K562 (cell line): ENCODE results near the gene LRRC3C. TPM values are rescaled to one million over a fixed set of nuclear protein-coding genes. Genes with fewer than 3 reads are reported as not detected.

Experiments used
- ATAC-seq: fragments of 200-7000 bp; cut with Tn5 transposase; 3 replicates; pipeline ENCODE4 v1.9.1; 2020; ENCODE audit warnings: moderate library complexity
- BruUV-seq: library from RNA; stranded (reverse); fragments of 400-500 nt; replicated peaks from 2 replicates; lab custom pipeline; 2021; lab: Mats Ljungman, UMichigan
- CTCF ChIA-PET: fragments of 300-600 bp; formaldehyde crosslinking; extraction: SDS; loops from one replicate; lab custom pipeline; 2021; ENCODE audit warnings: low intra/inter-chr PET ratio; lab: Yijun Ruan, JAX
- POLR2A ChIA-PET: fragments of 300-600, 350-650 bp; sonication (Branson Sonifier 250); formaldehyde crosslinking; extraction: SDS; loops from one replicate; lab custom pipeline; 2021; ENCODE audit warnings: antibody characterized with exemption, inconsistent platforms; lab: Yijun Ruan, JAX
- DNase-seq, 4 experiments: peaks; one replicate each; pipeline versions ENCODE4 v3.0.0 to v3.0.0-alpha.2; 2011 to 2018; ENCODE audit warnings: low spot score in 3 of 4, mixed read lengths in 3 of 4; ENCODE audit errors: extremely low read depth in 1 of 4
- FAIRE-seq: peaks from 2 replicates; lab custom pipeline; 2011; peaks lifted over from hg19 to GRCh38; lab: Jason Lieb, UNC
- H2AFZ ChIP-seq: 2 replicates; pipeline ENCODE4 v1.6.0; 2011; ENCODE audit warnings: low read depth, low read length, control low read depth, inconsistent platforms
- H3K27ac ChIP-seq: fragments of 200-600 bp; 3 replicates; pipeline ENCODE4 v1.8.0; 2011; ENCODE audit warnings: low read depth, mild to moderate bottlenecking, control low read depth, inconsistent platforms, low read length, moderate library complexity, mixed read lengths; ENCODE audit errors: extremely low read depth
- H3K27me3 ChIP-seq, 2 experiments: fragments of 300-600 bp in 1 of 2; 2 replicates in 1 of 2; 3 replicates in 1 of 2; pipeline versions ENCODE4 v1.6.0 to v1.8.0; 2011; ENCODE audit warnings: inconsistent platforms in 2 of 2, low read length in 2 of 2, mild to moderate bottlenecking in 1 of 2, mixed read lengths in 1 of 2, moderate library complexity in 1 of 2; ENCODE audit not compliant: control insufficient read depth in 2 of 2, insufficient read depth in 2 of 2
- H3K36me3 ChIP-seq: fragments of 300-600 bp; 3 replicates; pipeline ENCODE4 v1.8.0; 2011; ENCODE audit warnings: mild to moderate bottlenecking, low read length, inconsistent platforms; ENCODE audit not compliant: control insufficient read depth, insufficient read depth
- H3K4me1 ChIP-seq, 2 experiments: fragments of 200-600 bp in 1 of 2; replicated peaks in 1 of 2; 2 replicates in 1 of 2; 3 replicates in 1 of 2; pipeline versions ENCODE4 v1.5.1 to v1.8.0; 2011; ENCODE audit warnings: inconsistent platforms in 2 of 2, low read length in 2 of 2, mild to moderate bottlenecking in 1 of 2, mixed read lengths in 1 of 2, moderate library complexity in 1 of 2; ENCODE audit not compliant: control insufficient read depth in 2 of 2, insufficient read depth in 2 of 2
- H3K4me2 ChIP-seq: 2 replicates; pipeline ENCODE4 v1.6.1; 2011; ENCODE audit warnings: low read length, control low read depth, inconsistent platforms, mixed read lengths; ENCODE audit not compliant: insufficient read depth
- H3K4me3 ChIP-seq: fragments of 200-600 bp; sonication (generic), shearing (Covaris generic); 2 replicates; pipeline ENCODE4 v1.5.1; 2016; ENCODE audit warnings: control low read depth, inconsistent platforms
- H3K79me2 ChIP-seq: fragments of 200-600 bp; 3 replicates; pipeline ENCODE4 v1.8.0; 2011; ENCODE audit warnings: low read length, inconsistent platforms; ENCODE audit not compliant: control insufficient read depth, insufficient read depth
- H3K9ac ChIP-seq, 2 experiments: 2 replicates each; pipeline versions ENCODE4 v1.6.0 to v1.6.1; 2011; ENCODE audit warnings: low read depth in 2 of 2, low read length in 2 of 2, control low read depth in 1 of 2, inconsistent platforms in 1 of 2, mild to moderate bottlenecking in 1 of 2, mixed read lengths in 1 of 2; ENCODE audit not compliant: insufficient read depth in 1 of 2
- H3K9me1 ChIP-seq: one replicate; pipeline ENCODE4 v1.6.0; 2011; ENCODE audit warnings: inconsistent platforms, mild to moderate bottlenecking, low read length, moderate library complexity; ENCODE audit not compliant: control insufficient read depth, insufficient read depth
- H3K9me3 ChIP-seq: replicated peaks from 2 replicates; pipeline ENCODE4 v1.5.1; 2011; ENCODE audit warnings: low read depth, low read length, inconsistent platforms; ENCODE audit not compliant: control insufficient read depth, insufficient read depth
- H4K20me1 ChIP-seq: replicated peaks from 2 replicates; pipeline ENCODE4 v1.6.1; 2011; ENCODE audit warnings: low read length, inconsistent platforms, mixed read lengths; ENCODE audit not compliant: control insufficient read depth, insufficient read depth
- GATAD2A ChIP-seq: fragments of 450-650 bp; IDR thresholded peaks from 2 replicates; pipeline ENCODE4 v1.6.1; 2017
- NFIC ChIP-seq: fragments of 450-650 bp; IDR thresholded peaks from 2 replicates; pipeline ENCODE4 v1.6.1; 2017; ENCODE audit warnings: mild to moderate bottlenecking, inconsistent platforms
- SETDB1 ChIP-seq: IDR thresholded peaks from one replicate; pipeline ENCODE4 v1.6.1; 2012; ENCODE audit warnings: low read length, control low read depth, inconsistent platforms
- ZNF263 ChIP-seq: sonication (generic); formaldehyde crosslinking; IDR thresholded peaks from 2 replicates; pipeline ENCODE4 v1.8.0; 2022; ENCODE audit warnings: mild to moderate bottlenecking, missing genetic modification reagents, borderline replicate concordance
- WGBS: fragments of 100-300 bp; shearing (Covaris generic); methylation state at CpG from one replicate; pipeline ENCODE4 v1.1.6; 2016; ENCODE audit warnings: low coverage, mixed read lengths; ENCODE audit not compliant: insufficient coverage; ENCODE audit errors: missing lambda C conversion rate; 5-methylcytosine and 5-hydroxymethylcytosine counted together
- in situ Hi-C: fragments of 300-500 bp; cut with MboI; formaldehyde crosslinking; loops from 4 replicates; pipeline ENCODE4 v1.15.0; 2018; ENCODE audit warnings: inconsistent platforms, mixed read lengths
- intact Hi-C: fragments of 100-400 bp; cut with micrococcal nuclease; formaldehyde crosslinking; loops from 2 replicates; pipeline ENCODE4 v1.14.2; 2022
- polyA plus RNA-seq, 8 experiments: library from polyadenylated mRNA; depleted of rRNA in 4 of 8; stranded (reverse) in 5 of 8; unstranded in 3 of 8; fragments of >200 nt; fragmentation: Nextera tagmentation in 2 of 8; fragmentation: Illumina TruSeq in 1 of 8; extraction: Ambion mirVana in 2 of 8; extraction: Trizol in 1 of 8; gene quantifications; 2 replicates each; pipeline versions ENCODE4 v1.2.1 to v1.2.3, GENCODE V29; 2011 to 2014; ENCODE audit warnings: inconsistent platforms in 1 of 8, missing spikeins in 1 of 8
- total RNA-seq, 7 experiments: library from RNA; depleted of rRNA in 6 of 7; stranded (reverse); fragments of >200 nt in 6 of 7; fragmentation: Illumina TruSeq in 2 of 7; extraction: Trizol in 2 of 7; gene quantifications; 2 replicates each; pipeline versions ENCODE4 v1.2.1 to v1.2.3, GENCODE V29; 2011 to 2021; ENCODE audit warnings: low replicate concordance in 1 of 7
- TF ChIP-seq, protein P1 (sequence below): IDR thresholded peaks from 2 replicates; pipeline ENCODE4 v1.6.1; 2012; ENCODE audit warnings: low read depth, low read length, improper control_type of control experiment, borderline replicate concordance
- TF ChIP-seq, protein P2 (sequence below): fragments of 200-600 bp; sonication (generic); IDR thresholded peaks from one replicate; pipeline ENCODE4 v1.6.1; 2012; ENCODE audit warnings: mild to moderate bottlenecking, low read depth, low read length, inconsistent platforms
- TF ChIP-seq, protein P3 (sequence below): sonication (generic); formaldehyde crosslinking; IDR thresholded peaks from 2 replicates; pipeline ENCODE4 v1.8.0; 2022; ENCODE audit warnings: missing genetic modification reagents, mild to moderate bottlenecking, moderate library complexity, borderline replicate concordance

The LRRC3C gene
- total and polyA plus RNA-seq, 9 of the 15 experiments (the other 6 are each of a cell fraction or from before 2014, with no cell fraction given) = not detected

DNA sequence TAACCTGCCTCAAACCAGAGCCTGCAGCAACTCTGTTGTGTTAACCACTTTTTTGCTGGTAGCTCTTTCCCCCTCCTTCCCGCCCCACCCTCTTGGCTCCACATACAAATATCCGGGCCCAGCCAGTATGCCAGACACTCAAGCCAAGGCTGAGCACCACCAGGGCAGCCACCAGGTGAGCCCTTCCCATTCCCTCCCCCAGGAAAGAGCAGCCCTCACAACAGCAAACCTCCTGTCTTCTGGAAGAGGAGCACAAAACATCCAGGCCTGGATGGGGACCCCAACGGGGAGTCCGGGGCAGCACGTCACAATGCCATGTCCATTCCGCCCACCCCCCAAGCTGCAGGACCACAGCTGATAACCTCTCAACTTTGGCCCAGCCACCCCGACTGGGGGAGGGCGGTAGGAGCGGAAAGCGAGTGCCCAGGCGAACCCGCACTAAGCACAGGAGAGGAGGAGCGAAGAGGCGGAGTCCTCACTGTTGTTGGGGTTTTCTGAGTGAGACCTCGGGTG, 888 bp upstream of the LRRC3C start:
- ChIA-PET POLR2A (interaction anchor here (0.6 to 2.0 kb wide), 8 partner anchors 8 to 313 kb away, joined by 3 to 7 read pairs (median 3); partner anchors contain the start of gene GSDMB), CTCF (no interaction called here)
- Histone ChIP-seq H3K79me2 (peaks cover 33% of the 10 kb centered on the region), H3K27me3 (no peaks in the 10 kb centered on the region), H4K20me1 (0 out of 2 replicates have a peak, but pooled peaks cover 14% of the 10 kb centered on the region), H3K4me1 (peaks cover 27 to 43% of the 10 kb centered on the region in 2 experiments), H3K4me3 (peak overlapping the region; percentile 97), H3K9me3 (no peaks in the 10 kb centered on the region), H3K4me2 (peak overlapping the region; percentile 95), H3K36me3 (peaks cover 28% of the 10 kb centered on the region; the same call in 2 of the 3 replicates), H2AFZ (peak overlapping the region; percentile 98), H3K9ac (peak overlapping the region; percentile 83 to 93), H3K9me1 (peaks cover 9% of the 10 kb centered on the region), H3K27ac (peak overlapping the region; percentile 76)
- ATAC-seq (peak; percentile 76), FAIRE-seq (peak; percentile 88), DNase-seq (peak; percentile 66 to 79 (median 73))
- intact Hi-C loops (loop anchor here (2.0 kb wide), 1 partner anchor 26 kb away; no protein-coding TSS in a partner anchor), in situ Hi-C loops (no loop called here)
- WGBS = 4% methylated on average over 9 of the region's 15 CpGs
- BruUV-seq = TSS peak; percentile 71
- TF ChIP-seq, protein P1, sequence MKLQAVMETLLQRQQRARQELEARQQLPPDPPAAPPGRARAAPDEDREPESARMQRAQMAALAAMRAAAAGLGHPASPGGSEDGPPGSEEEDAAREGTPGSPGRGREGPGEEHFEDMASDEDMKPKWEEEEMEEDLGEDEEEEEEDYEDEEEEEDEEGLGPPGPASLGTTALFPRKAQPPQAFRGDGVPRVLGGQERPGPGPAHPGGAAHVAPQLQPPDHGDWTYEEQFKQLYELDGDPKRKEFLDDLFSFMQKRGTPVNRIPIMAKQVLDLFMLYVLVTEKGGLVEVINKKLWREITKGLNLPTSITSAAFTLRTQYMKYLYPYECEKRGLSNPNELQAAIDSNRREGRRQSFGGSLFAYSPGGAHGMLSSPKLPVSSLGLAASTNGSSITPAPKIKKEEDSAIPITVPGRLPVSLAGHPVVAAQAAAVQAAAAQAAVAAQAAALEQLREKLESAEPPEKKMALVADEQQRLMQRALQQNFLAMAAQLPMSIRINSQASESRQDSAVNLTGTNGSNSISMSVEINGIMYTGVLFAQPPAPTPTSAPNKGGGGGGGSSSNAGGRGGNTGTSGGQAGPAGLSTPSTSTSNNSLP = no peak
- TF ChIP-seq, protein P2, sequence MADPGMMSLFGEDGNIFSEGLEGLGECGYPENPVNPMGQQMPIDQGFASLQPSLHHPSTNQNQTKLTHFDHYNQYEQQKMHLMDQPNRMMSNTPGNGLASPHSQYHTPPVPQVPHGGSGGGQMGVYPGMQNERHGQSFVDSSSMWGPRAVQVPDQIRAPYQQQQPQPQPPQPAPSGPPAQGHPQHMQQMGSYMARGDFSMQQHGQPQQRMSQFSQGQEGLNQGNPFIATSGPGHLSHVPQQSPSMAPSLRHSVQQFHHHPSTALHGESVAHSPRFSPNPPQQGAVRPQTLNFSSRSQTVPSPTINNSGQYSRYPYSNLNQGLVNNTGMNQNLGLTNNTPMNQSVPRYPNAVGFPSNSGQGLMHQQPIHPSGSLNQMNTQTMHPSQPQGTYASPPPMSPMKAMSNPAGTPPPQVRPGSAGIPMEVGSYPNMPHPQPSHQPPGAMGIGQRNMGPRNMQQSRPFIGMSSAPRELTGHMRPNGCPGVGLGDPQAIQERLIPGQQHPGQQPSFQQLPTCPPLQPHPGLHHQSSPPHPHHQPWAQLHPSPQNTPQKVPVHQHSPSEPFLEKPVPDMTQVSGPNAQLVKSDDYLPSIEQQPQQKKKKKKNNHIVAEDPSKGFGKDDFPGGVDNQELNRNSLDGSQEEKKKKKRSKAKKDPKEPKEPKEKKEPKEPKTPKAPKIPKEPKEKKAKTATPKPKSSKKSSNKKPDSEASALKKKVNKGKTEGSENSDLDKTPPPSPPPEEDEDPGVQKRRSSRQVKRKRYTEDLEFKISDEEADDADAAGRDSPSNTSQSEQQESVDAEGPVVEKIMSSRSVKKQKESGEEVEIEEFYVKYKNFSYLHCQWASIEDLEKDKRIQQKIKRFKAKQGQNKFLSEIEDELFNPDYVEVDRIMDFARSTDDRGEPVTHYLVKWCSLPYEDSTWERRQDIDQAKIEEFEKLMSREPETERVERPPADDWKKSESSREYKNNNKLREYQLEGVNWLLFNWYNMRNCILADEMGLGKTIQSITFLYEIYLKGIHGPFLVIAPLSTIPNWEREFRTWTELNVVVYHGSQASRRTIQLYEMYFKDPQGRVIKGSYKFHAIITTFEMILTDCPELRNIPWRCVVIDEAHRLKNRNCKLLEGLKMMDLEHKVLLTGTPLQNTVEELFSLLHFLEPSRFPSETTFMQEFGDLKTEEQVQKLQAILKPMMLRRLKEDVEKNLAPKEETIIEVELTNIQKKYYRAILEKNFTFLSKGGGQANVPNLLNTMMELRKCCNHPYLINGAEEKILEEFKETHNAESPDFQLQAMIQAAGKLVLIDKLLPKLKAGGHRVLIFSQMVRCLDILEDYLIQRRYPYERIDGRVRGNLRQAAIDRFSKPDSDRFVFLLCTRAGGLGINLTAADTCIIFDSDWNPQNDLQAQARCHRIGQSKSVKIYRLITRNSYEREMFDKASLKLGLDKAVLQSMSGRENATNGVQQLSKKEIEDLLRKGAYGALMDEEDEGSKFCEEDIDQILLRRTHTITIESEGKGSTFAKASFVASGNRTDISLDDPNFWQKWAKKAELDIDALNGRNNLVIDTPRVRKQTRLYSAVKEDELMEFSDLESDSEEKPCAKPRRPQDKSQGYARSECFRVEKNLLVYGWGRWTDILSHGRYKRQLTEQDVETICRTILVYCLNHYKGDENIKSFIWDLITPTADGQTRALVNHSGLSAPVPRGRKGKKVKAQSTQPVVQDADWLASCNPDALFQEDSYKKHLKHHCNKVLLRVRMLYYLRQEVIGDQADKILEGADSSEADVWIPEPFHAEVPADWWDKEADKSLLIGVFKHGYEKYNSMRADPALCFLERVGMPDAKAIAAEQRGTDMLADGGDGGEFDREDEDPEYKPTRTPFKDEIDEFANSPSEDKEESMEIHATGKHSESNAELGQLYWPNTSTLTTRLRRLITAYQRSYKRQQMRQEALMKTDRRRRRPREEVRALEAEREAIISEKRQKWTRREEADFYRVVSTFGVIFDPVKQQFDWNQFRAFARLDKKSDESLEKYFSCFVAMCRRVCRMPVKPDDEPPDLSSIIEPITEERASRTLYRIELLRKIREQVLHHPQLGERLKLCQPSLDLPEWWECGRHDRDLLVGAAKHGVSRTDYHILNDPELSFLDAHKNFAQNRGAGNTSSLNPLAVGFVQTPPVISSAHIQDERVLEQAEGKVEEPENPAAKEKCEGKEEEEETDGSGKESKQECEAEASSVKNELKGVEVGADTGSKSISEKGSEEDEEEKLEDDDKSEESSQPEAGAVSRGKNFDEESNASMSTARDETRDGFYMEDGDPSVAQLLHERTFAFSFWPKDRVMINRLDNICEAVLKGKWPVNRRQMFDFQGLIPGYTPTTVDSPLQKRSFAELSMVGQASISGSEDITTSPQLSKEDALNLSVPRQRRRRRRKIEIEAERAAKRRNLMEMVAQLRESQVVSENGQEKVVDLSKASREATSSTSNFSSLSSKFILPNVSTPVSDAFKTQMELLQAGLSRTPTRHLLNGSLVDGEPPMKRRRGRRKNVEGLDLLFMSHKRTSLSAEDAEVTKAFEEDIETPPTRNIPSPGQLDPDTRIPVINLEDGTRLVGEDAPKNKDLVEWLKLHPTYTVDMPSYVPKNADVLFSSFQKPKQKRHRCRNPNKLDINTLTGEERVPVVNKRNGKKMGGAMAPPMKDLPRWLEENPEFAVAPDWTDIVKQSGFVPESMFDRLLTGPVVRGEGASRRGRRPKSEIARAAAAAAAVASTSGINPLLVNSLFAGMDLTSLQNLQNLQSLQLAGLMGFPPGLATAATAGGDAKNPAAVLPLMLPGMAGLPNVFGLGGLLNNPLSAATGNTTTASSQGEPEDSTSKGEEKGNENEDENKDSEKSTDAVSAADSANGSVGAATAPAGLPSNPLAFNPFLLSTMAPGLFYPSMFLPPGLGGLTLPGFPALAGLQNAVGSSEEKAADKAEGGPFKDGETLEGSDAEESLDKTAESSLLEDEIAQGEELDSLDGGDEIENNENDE = no peak
- TF ChIP-seq, protein P3, sequence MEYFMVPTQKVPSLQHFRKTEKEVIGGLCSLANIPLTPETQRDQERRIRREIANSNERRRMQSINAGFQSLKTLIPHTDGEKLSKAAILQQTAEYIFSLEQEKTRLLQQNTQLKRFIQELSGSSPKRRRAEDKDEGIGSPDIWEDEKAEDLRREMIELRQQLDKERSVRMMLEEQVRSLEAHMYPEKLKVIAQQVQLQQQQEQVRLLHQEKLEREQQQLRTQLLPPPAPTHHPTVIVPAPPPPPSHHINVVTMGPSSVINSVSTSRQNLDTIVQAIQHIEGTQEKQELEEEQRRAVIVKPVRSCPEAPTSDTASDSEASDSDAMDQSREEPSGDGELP = peak; percentile 52; the same call in 1 of the 2 replicates
- TF ChIP-seq GATAD2A (0 out of 2 replicates have a peak, but pooled peaks have one; percentile 24), SETDB1 (no peak), NFIC (no peak), ZNF263 (peak; percentile 82; the same call in 1 of the 2 replicates)
